Chondrocyte (in vitro differentiated cells): ENCODE measurements around the gene GRID2. TPM values are rescaled to one million over a fixed set of nuclear protein-coding genes. Genes with fewer than 3 reads are reported as not detected.

ENCODE experiments used
- DNase-seq: peaks from one replicate; pipeline ENCODE4 v3.0.0; 2021; ENCODE audit warnings: mixed read lengths, low spot score
- H3K27ac Mint-ChIP-seq: one replicate; pipeline ENCODE4 v1.8.0; 2021; ENCODE audit warnings: mild to moderate bottlenecking, moderate library complexity, mixed read lengths; ENCODE audit not compliant: unreplicated experiment
- H3K27me3 Mint-ChIP-seq: 2 replicates; pipeline ENCODE4 v1.8.0; 2021; ENCODE audit warnings: low read depth, mixed read lengths
- H3K36me3 Mint-ChIP-seq: 2 replicates; pipeline ENCODE4 v1.8.0; 2021; ENCODE audit warnings: low read depth, mixed read lengths
- H3K4me1 Mint-ChIP-seq: 2 replicates; pipeline ENCODE4 v1.8.0; 2021; ENCODE audit warnings: low read depth, mild to moderate bottlenecking, mixed read lengths
- H3K4me3 Mint-ChIP-seq: one replicate; pipeline ENCODE4 v1.8.0; 2021; ENCODE audit warnings: mild to moderate bottlenecking, moderate library complexity, mixed read lengths; ENCODE audit not compliant: unreplicated experiment
- H3K9me3 Mint-ChIP-seq: 2 replicates; pipeline ENCODE4 v1.8.0; 2021; ENCODE audit warnings: low read depth, mixed read lengths
- total RNA-seq: library from RNA; stranded (reverse); gene quantifications from 3 replicates; pipeline ENCODE4 v1.2.1, GENCODE V29; 2021
- TF ChIP-seq, protein P1 (sequence below): fragments of 200-600 bp; sonication (generic); IDR thresholded peaks from 2 replicates; pipeline ENCODE4 v1.5.0; 2021; ENCODE audit warnings: antibody characterized with exemption, mild to moderate bottlenecking, moderate library complexity

The GRID2 gene
- total RNA-seq, 1 donor from 2014 or later: not detected

DNA sequence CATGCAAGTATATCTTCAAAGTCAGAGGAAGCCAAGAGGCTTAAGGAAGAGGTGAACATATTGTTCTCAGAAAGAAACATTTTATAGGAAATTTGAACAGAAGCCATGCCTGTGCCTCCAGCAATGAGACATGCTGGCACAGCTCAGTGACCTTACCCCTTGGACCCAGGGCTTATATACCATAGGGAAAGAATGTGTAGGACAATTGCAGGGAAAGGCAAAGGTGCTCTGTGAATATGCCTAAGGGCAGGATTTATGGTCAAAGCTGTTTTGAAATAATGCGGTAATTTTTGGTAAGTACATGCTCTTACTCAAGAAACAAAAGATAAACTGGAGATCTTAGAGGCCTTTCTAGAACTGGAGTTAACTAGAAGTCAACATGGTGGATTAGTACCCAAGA lies 568.8 kb downstream of the GRID2 start:
- H3K27me3 Mint-ChIP-seq: peaks cover 15% of the 10 kb centered on the region
- H3K36me3 Mint-ChIP-seq: no peaks in the 10 kb centered on the region
- H3K9me3 Mint-ChIP-seq: no peaks in the 10 kb centered on the region
- no peak overlapping the region for H3K4me3 Mint-ChIP-seq
- H3K4me1 Mint-ChIP-seq: no peaks in the 10 kb centered on the region
- TF ChIP-seq, protein P1, sequence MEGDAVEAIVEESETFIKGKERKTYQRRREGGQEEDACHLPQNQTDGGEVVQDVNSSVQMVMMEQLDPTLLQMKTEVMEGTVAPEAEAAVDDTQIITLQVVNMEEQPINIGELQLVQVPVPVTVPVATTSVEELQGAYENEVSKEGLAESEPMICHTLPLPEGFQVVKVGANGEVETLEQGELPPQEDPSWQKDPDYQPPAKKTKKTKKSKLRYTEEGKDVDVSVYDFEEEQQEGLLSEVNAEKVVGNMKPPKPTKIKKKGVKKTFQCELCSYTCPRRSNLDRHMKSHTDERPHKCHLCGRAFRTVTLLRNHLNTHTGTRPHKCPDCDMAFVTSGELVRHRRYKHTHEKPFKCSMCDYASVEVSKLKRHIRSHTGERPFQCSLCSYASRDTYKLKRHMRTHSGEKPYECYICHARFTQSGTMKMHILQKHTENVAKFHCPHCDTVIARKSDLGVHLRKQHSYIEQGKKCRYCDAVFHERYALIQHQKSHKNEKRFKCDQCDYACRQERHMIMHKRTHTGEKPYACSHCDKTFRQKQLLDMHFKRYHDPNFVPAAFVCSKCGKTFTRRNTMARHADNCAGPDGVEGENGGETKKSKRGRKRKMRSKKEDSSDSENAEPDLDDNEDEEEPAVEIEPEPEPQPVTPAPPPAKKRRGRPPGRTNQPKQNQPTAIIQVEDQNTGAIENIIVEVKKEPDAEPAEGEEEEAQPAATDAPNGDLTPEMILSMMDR: no peak
- no peak for DNase-seq
- H3K27ac Mint-ChIP-seq: no peak overlapping the region

DNA sequence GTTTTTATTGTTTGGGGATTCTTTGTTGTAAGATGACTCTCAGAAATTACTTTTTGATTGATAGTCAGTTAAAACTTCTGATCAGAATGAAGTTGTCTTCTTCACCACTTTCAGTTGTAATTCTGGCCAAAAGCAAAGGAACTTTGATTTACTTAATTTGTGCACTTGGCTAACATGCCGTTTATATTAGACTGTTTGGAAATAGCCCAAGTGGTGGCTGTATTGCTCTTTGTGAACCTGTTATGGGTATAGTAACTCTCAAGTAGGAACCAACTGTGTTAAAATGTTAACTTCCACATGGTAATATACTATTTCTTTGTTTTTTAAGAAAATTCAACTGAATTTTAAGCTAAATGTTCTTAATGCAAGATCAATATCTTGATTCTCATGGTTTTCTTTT lies 581.9 kb downstream of the GRID2 start:
- peaks cover 3% of the 10 kb centered on the region for H3K9me3 Mint-ChIP-seq
- no peaks in the 10 kb centered on the region for H3K4me1 Mint-ChIP-seq
- no peak overlapping the region for H3K4me3 Mint-ChIP-seq
- no peak overlapping the region for H3K27ac Mint-ChIP-seq
- DNase-seq: no peak
- TF ChIP-seq, protein P1: no peak
- no peaks in the 10 kb centered on the region for H3K36me3 Mint-ChIP-seq
- peaks cover 7% of the 10 kb centered on the region for H3K27me3 Mint-ChIP-seq

DNA sequence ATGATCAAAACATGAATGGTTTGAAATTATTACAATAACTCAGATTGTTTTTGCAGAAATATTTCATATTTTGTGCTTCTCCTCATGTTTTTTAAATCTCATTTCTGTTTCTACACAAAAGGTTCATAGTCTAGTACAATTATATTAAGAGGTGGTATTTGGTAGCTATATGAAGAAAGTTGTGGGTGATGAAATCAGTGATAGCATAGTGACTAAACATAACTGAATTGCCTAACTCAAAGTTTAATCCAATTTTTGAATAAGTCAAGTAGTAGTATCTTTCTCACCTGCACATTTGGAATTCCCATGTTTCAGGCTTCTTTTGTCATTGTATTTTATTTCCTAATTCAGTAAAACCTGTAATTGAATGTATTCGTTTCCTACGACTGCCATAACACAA lies 648.7 kb downstream of the GRID2 start:
- DNase-seq: no peak
- H3K4me1 Mint-ChIP-seq: no peaks in the 10 kb centered on the region

DNA sequence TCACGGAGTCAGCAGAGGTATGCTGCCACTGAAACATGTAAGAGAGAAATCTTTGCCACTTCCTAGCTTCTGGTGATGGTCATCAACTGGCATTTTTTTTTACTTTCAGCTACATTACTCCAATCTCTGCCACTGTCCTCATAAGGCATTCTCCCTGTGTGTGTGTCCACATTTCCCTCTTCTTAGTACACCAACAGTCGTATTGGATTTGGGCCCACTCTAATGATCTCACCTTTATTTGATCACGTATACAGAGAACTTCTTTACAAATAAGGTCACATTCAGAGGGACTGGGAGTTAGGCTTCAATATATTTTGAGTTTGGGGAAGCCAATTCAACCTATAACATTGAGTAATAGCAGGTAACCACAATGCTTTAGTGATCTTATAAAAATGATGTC lies 649.1 kb downstream of the GRID2 start:
- no peaks in the 10 kb centered on the region for H3K36me3 Mint-ChIP-seq
- H3K27ac Mint-ChIP-seq: no peak overlapping the region
- TF ChIP-seq, protein P1: no peak

More for the DNA sequence above, 648.7 kb downstream of the GRID2 start:
- Mint-ChIP-seq H3K4me3 (no peak overlapping the region), H3K36me3 (no peaks in the 10 kb centered on the region), H3K27me3 (peaks cover 20% of the 10 kb centered on the region), H3K27ac (no peak overlapping the region), H3K9me3 (peaks cover 5% of the 10 kb centered on the region)
- TF ChIP-seq, protein P1: no peak

DNA sequence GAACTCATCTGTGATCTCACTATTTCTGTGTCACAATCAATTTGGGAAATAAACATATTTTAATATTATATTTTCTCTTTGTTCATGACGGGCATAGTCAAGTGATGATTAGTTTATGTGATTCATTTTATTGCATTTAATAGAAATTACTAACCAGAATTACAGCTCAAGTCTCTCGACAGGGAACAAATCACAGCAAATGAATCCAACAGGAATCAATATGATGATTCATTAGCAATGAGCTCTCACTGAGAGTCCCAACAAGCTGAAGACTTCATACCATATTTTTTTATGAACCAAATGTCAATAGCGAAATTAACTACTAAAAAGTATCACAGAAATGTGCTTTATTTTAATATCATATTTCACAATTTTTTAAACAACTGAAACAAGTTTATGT lies 649.7 kb downstream of the GRID2 start:
- TF ChIP-seq, protein P1: no peak
- no peaks in the 10 kb centered on the region for H3K4me1 Mint-ChIP-seq
- peaks cover 2% of the 10 kb centered on the region for H3K36me3 Mint-ChIP-seq
- H3K9me3 Mint-ChIP-seq: peaks cover 10% of the 10 kb centered on the region
- no peak overlapping the region for H3K27ac Mint-ChIP-seq
- H3K4me3 Mint-ChIP-seq: no peak overlapping the region
- no peak for DNase-seq
- H3K27me3 Mint-ChIP-seq: peaks cover 19% of the 10 kb centered on the region

More for the DNA sequence above, 649.1 kb downstream of the GRID2 start:
- Mint-ChIP-seq H3K4me1 (no peaks in the 10 kb centered on the region), H3K27me3 (peaks cover 20% of the 10 kb centered on the region), H3K4me3 (no peak overlapping the region), H3K9me3 (peaks cover 6% of the 10 kb centered on the region)
- DNase-seq: no peak
